CD4-positive, alpha-beta memory T cell (primary cell): Measurements from ENCODE around the gene TDG. TPM values are rescaled to one million over a fixed set of nuclear protein-coding genes. Genes with fewer than 3 reads are reported as not detected.
"Not testable (repeated sequence)": the region's sequence is repeated elsewhere in the genome, so short reads cannot be mapped to it uniquely, and the experiment has no call there.

ENCODE experiments used
- CTCF ChIA-PET: fragments of 350-600 bp; sonication (Branson Sonifier 250); formaldehyde crosslinking; loops from one replicate; lab custom pipeline; 2021; ENCODE audit warnings: inconsistent platforms; ENCODE audit not compliant: partially characterized antibody; lab: Charles Lee
- POLR2A ChIA-PET: fragments of 350-600 bp; sonication (Branson Sonifier 250); formaldehyde crosslinking; loops from one replicate; lab custom pipeline; 2021; ENCODE audit not compliant: partially characterized antibody; lab: Charles Lee
- DNase-seq, 5 donors: peaks; one replicate each; pipeline versions ENCODE4 v3.0.0 to v3.0.0-alpha.2; 2020 to 2022; ENCODE audit warnings: mixed read lengths in 1 of 5
- H3K27ac ChIP-seq: one replicate; pipeline ENCODE4 v1.7.0; 2013; ENCODE audit warnings: low read depth, low read length
- H3K27me3 ChIP-seq: 2 replicates; pipeline ENCODE4 v1.7.0; 2013; ENCODE audit warnings: mild to moderate bottlenecking, low read length, moderate library complexity; ENCODE audit not compliant: insufficient read depth
- H3K36me3 ChIP-seq: 2 replicates; pipeline ENCODE4 v1.7.0; 2013; ENCODE audit warnings: mild to moderate bottlenecking, low read length, moderate library complexity; ENCODE audit not compliant: insufficient read depth
- H3K4me1 ChIP-seq: 2 replicates; pipeline ENCODE4 v1.7.0; 2013; ENCODE audit warnings: mild to moderate bottlenecking, low read length, moderate library complexity; ENCODE audit not compliant: insufficient read depth
- H3K4me3 ChIP-seq, 2 donors: one replicate each; pipeline ENCODE4 v1.7.0; 2013; ENCODE audit warnings: low read length in 2 of 2, mild to moderate bottlenecking in 1 of 2
- H3K9me3 ChIP-seq, 2 donors: one replicate each; pipeline ENCODE4 v1.7.0; 2013; ENCODE audit warnings: low read length in 2 of 2, control low read depth in 1 of 2; ENCODE audit not compliant: control insufficient read depth in 1 of 2
- H3K27ac Mint-ChIP-seq, 7 donors: one replicate each; pipeline ENCODE4 v1.8.0; 2020 to 2021; ENCODE audit warnings: mixed read lengths in 7 of 7, mild to moderate bottlenecking in 6 of 7, inconsistent platforms in 3 of 7, moderate library complexity in 3 of 7
- H3K27me3 Mint-ChIP-seq, 2 donors: one replicate each; pipeline ENCODE4 v1.8.0; 2020 to 2021; ENCODE audit warnings: mixed read lengths in 2 of 2
- H3K36me3 Mint-ChIP-seq, 2 donors: one replicate each; pipeline ENCODE4 v1.8.0; 2020 to 2021; ENCODE audit warnings: mixed read lengths in 2 of 2, inconsistent platforms in 1 of 2, mild to moderate bottlenecking in 1 of 2
- H3K4me1 Mint-ChIP-seq, 4 donors: one replicate each; pipeline ENCODE4 v1.8.0; 2020 to 2021; ENCODE audit warnings: mixed read lengths in 4 of 4, mild to moderate bottlenecking in 1 of 4
- H3K4me3 Mint-ChIP-seq, 8 donors: one replicate each; pipeline ENCODE4 v1.8.0; 2020 to 2021; ENCODE audit warnings: mixed read lengths in 8 of 8, mild to moderate bottlenecking in 7 of 8, moderate library complexity in 6 of 8, inconsistent platforms in 3 of 8
- H3K9me3 Mint-ChIP-seq, 8 donors: one replicate each; pipeline ENCODE4 v1.8.0; 2020 to 2021; ENCODE audit warnings: mixed read lengths in 8 of 8, mild to moderate bottlenecking in 5 of 8, inconsistent platforms in 3 of 8, moderate library complexity in 1 of 8
- intact Hi-C: fragments of 100-400 bp; cut with micrococcal nuclease; formaldehyde crosslinking; loops from one replicate; pipeline ENCODE4 v1.15.1; 2023
- polyA plus RNA-seq, 2 donors: library from polyadenylated mRNA; unstranded; fragments of 300-500 nt; fragmentation: Illumina TruSeq; gene quantifications; one replicate each; pipeline ENCODE4 v1.2.3, GENCODE V29; 2021
- total RNA-seq, 2 experiments: library from RNA; stranded (reverse); gene quantifications; one replicate each; pipeline ENCODE4 v1.2.3, GENCODE V29; 2021

TDG gene
- total and polyA plus RNA-seq, 4 experiments from 2014 or later: 12.9 to 38.3 (median 27.2) TPM

- Mint-ChIP-seq H3K36me3 (no peaks in the 10 kb centered on the region), H3K9me3 (peaks cover 0 to 9% (median 4%) of the 10 kb centered on the region in 8 donors), H3K4me3 (no peak overlapping the region), H3K27ac (no peak overlapping the region), H3K4me1 (no peaks in the 10 kb centered on the region), H3K27me3 (peaks cover 17% of the 10 kb centered on the region in 2 donors)
- POLR2A ChIA-PET: no interaction called here
- no peak for DNase-seq
- Histone ChIP-seq H3K4me1 (no peaks in the 10 kb centered on the region), H3K27me3 (no peaks in the 10 kb centered on the region), H3K4me3 (no peak overlapping the region), H3K9me3 (no peaks in the 10 kb centered on the region), H3K36me3 (no peaks in the 10 kb centered on the region), H3K27ac (no peak overlapping the region)
- CTCF ChIA-PET: no interaction called here
- intact Hi-C loops: no loop called here
These were observed 45.0 kb downstream of the TDG start for GRCh38 chr12:104010606-104011169.

GRCh38 chr12:104011253-104011652 lies 45.6 kb downstream of the TDG start:
- Histone ChIP-seq H3K36me3 (no peaks in the 10 kb centered on the region), H3K27ac (no peak overlapping the region), H3K9me3 (no peaks in the 10 kb centered on the region), H3K27me3 (no peaks in the 10 kb centered on the region), H3K4me1 (no peaks in the 10 kb centered on the region), H3K4me3 (no peak overlapping the region)
- Mint-ChIP-seq H3K27me3 (peaks cover 14 to 17% of the 10 kb centered on the region in 2 donors), H3K27ac (no peak overlapping the region), H3K36me3 (no peaks in the 10 kb centered on the region), H3K4me3 (no peak overlapping the region), H3K9me3 (peaks cover 0 to 9% (median 4%) of the 10 kb centered on the region in 8 donors), H3K4me1 (no peaks in the 10 kb centered on the region)
- POLR2A ChIA-PET: no interaction called here
- intact Hi-C loops: no loop called here
- DNase-seq: no peak
- CTCF ChIA-PET: no interaction called here

- ChIA-PET CTCF (no interaction called here), POLR2A (no interaction called here)
- Mint-ChIP-seq H3K27me3 (peaks cover 12 to 15% of the 10 kb centered on the region in 2 donors), H3K27ac (no peak overlapping the region), H3K9me3 (peaks cover 0 to 7% (median 4%) of the 10 kb centered on the region in 8 donors), H3K4me3 (no peak overlapping the region), H3K36me3 (no peaks in the 10 kb centered on the region), H3K4me1 (no peaks in the 10 kb centered on the region)
- H3K9me3 ChIP-seq: no peaks in the 10 kb centered on the region
- H3K4me3 ChIP-seq: no peak overlapping the region
- no peaks in the 10 kb centered on the region for H3K27me3 ChIP-seq
- DNase-seq: no peak
- no peak overlapping the region for H3K27ac ChIP-seq
- intact Hi-C loops: no loop called here
- no peaks in the 10 kb centered on the region for H3K36me3 ChIP-seq
- no peaks in the 10 kb centered on the region for H3K4me1 ChIP-seq
These were observed 46.7 kb downstream of the TDG start for GRCh38 chr12:104012331-104012730.

- CTCF ChIA-PET, H3K4me1 Mint-ChIP-seq, intact Hi-C loops, H3K27me3 ChIP-seq, H3K4me3 ChIP-seq, H3K36me3 Mint-ChIP-seq, H3K36me3 ChIP-seq, H3K4me3 Mint-ChIP-seq, H3K9me3 ChIP-seq, H3K27ac ChIP-seq, DNase-seq, H3K9me3 Mint-ChIP-seq, POLR2A ChIA-PET, H3K4me1 ChIP-seq: not testable (repeated sequence)
- peaks cover 20 to 22% of the 10 kb centered on the region in 2 donors for H3K27me3 Mint-ChIP-seq
- H3K27ac Mint-ChIP-seq: peak overlapping the region in 2 of 7 donors; percentile 16 to 58
These were observed 56.2 kb downstream of the TDG start for GRCh38 chr12:104021862-104022261.

GRCh38 chr12:104022786-104023185 lies 57.1 kb downstream of the TDG start:
- CTCF ChIA-PET: no interaction called here
- peaks cover 27% of the 10 kb centered on the region in 2 donors for H3K27me3 Mint-ChIP-seq

GRCh38 chr12:104023710-104024109 lies 58.0 kb downstream of the TDG start:
- Histone ChIP-seq H3K4me1 (no peaks in the 10 kb centered on the region), H3K27ac (no peak overlapping the region), H3K9me3 (no peaks in the 10 kb centered on the region), H3K27me3 (no peaks in the 10 kb centered on the region), H3K4me3 (no peak overlapping the region), H3K36me3 (no peaks in the 10 kb centered on the region)
- Mint-ChIP-seq H3K36me3 (no peaks in the 10 kb centered on the region), H3K4me1 (no peaks in the 10 kb centered on the region), H3K4me3 (no peak overlapping the region), H3K27me3 (peaks cover 33% of the 10 kb centered on the region in 2 donors), H3K9me3 (peaks cover 0 to 10% (median 4%) of the 10 kb centered on the region in 8 donors), H3K27ac (no peak overlapping the region)
- intact Hi-C loops: no loop called here
- POLR2A ChIA-PET: no interaction called here
- CTCF ChIA-PET: no interaction called here
- no peak for DNase-seq

More at GRCh38 chr12:104022786-104023185, 57.1 kb downstream of the TDG start:
- Histone ChIP-seq H3K27ac (no peak overlapping the region), H3K27me3 (no peaks in the 10 kb centered on the region), H3K9me3 (no peaks in the 10 kb centered on the region), H3K4me1 (no peaks in the 10 kb centered on the region), H3K36me3 (no peaks in the 10 kb centered on the region), H3K4me3 (no peak overlapping the region)
- DNase-seq: no peak
- POLR2A ChIA-PET: no interaction called here
- Mint-ChIP-seq H3K4me1 (no peaks in the 10 kb centered on the region), H3K9me3 (peaks cover 0 to 10% (median 4%) of the 10 kb centered on the region in 8 donors), H3K27ac (no peak overlapping the region), H3K36me3 (no peaks in the 10 kb centered on the region), H3K4me3 (no peak overlapping the region)
- intact Hi-C loops: no loop called here

- H3K27ac ChIP-seq: no peak overlapping the region
- no peak overlapping the region for H3K4me3 Mint-ChIP-seq
- H3K27me3 Mint-ChIP-seq: peaks cover 31 to 33% of the 10 kb centered on the region in 2 donors
- no peaks in the 10 kb centered on the region for H3K27me3 ChIP-seq
- no peaks in the 10 kb centered on the region for H3K36me3 ChIP-seq
- no peak for DNase-seq
- CTCF ChIA-PET: no interaction called here
- H3K9me3 Mint-ChIP-seq: peaks cover 0 to 10% (median 4%) of the 10 kb centered on the region in 8 donors
- no peaks in the 10 kb centered on the region for H3K4me1 Mint-ChIP-seq
- intact Hi-C loops: no loop called here
- POLR2A ChIA-PET: no interaction called here
- H3K9me3 ChIP-seq: no peaks in the 10 kb centered on the region
- no peaks in the 10 kb centered on the region for H3K36me3 Mint-ChIP-seq
- H3K4me3 ChIP-seq: no peak overlapping the region
- H3K4me1 ChIP-seq: no peaks in the 10 kb centered on the region
- H3K27ac Mint-ChIP-seq: no peak overlapping the region
These were observed 58.7 kb downstream of the TDG start for GRCh38 chr12:104024348-104024747.
